Activated CD4-positive, alpha-beta T cell treated with anti-CD3 and anti-CD28 coated beads for 4 hours (primary cell): ENCODE results near the gene GNAL.

ENCODE experiments used
- DNase-seq, 2 donors: peaks; one replicate each; pipeline ENCODE4 v3.0.0-alpha.2; 2020

The GNAL gene

GRCh38 chr18:11817229-11817628, 128.2 kb downstream of the GNAL start:
- DNase-seq, result no peak

- DNase-seq, result no peak
Observed at GRCh38 chr18:11818486-11819203, 129.6 kb downstream of the GNAL start.

- DNase-seq, result no peak
Observed at GRCh38 chr18:11819938-11820337, 130.9 kb downstream of the GNAL start.

- DNase-seq, result no peak
Observed at GRCh38 chr18:11820697-11821096, 131.6 kb downstream of the GNAL start.

GRCh38 chr18:11821208-11821607, 132.1 kb downstream of the GNAL start:
- no peak for DNase-seq

- no peak for DNase-seq
Observed at GRCh38 chr18:11821643-11822237, 132.7 kb downstream of the GNAL start.

- DNase-seq, result no peak
Observed at GRCh38 chr18:11823545-11823944, 134.5 kb downstream of the GNAL start.

GRCh38 chr18:11826836-11827235, 137.8 kb downstream of the GNAL start:
- DNase-seq, result no peak

GRCh38 chr18:11828786-11829432, 139.8 kb downstream of the GNAL start:
- DNase-seq, result no peak

- DNase-seq, result no peak
Observed at GRCh38 chr18:11830585-11830984, 141.5 kb downstream of the GNAL start.

- DNase-seq, result no peak
Observed at GRCh38 chr18:11831921-11832320, 142.9 kb downstream of the GNAL start.

- no peak for DNase-seq
Observed at GRCh38 chr18:11834772-11835171, 145.7 kb downstream of the GNAL start.

GRCh38 chr18:11839556-11839955, 150.5 kb downstream of the GNAL start:
- DNase-seq, result no peak

- DNase-seq, result no peak
Observed at GRCh38 chr18:11840493-11840892, 151.4 kb downstream of the GNAL start.

GRCh38 chr18:11842562-11842961, 153.5 kb downstream of the GNAL start:
- DNase-seq, result no peak

- no peak for DNase-seq
Observed at GRCh38 chr18:11844436-11844835, 155.4 kb downstream of the GNAL start.

- DNase-seq, result no peak
Observed at GRCh38 chr18:11845654-11846053, 156.6 kb downstream of the GNAL start.

GRCh38 chr18:11847811-11848210, 158.7 kb downstream of the GNAL start:
- DNase-seq, result no peak

- DNase-seq, result no peak
Observed at GRCh38 chr18:11849279-11849678, 160.2 kb downstream of the GNAL start.

- DNase-seq, result peak; percentile 38 to 42
Observed at GRCh38 chr18:11849841-11850634, 161.0 kb downstream of the GNAL start.

GRCh38 chr18:11850821-11851145, 161.7 kb downstream of the GNAL start:
- no peak for DNase-seq

GRCh38 chr18:11851146-11851805, 162.2 kb downstream of the GNAL start, which contains the start of gene CHMP1B:
Gene CHMP1B (plus strand): TSS chr18:11851413. CDS start chr18:11851512, 99 bp downstream.
- peak; percentile 94 to 96 for DNase-seq

- peak; percentile 22 to 36 for DNase-seq
Observed at GRCh38 chr18:11851806-11852337, 162.8 kb downstream of the GNAL start.
